WTC11 (cell line): ENCODE results near the gene PAN2. TPM values are rescaled to one million over a fixed set of nuclear protein-coding genes. Genes with fewer than 3 reads are reported as not detected.

Experiments used
- ATAC-seq: fragments of 200-7000 bp; cut with Tn5 transposase; 2 replicates; pipeline ENCODE4 v1.10.0; 2021; ENCODE audit warnings: mild to moderate bottlenecking, moderate library complexity
- CTCF ChIA-PET: fragments of 300-600 bp; sonication (Branson Sonifier 250); formaldehyde crosslinking; loops from one replicate; lab custom pipeline; 2021; ENCODE audit warnings: antibody characterized with exemption; lab: Charles Lee
- POLR2A ChIA-PET: fragments of 350-600 bp; sonication (Branson Sonifier 250); formaldehyde crosslinking; loops from one replicate; lab custom pipeline; 2021; ENCODE audit warnings: antibody characterized with exemption; lab: Charles Lee
- DNase-seq: peaks from one replicate; pipeline ENCODE4 v3.0.0; 2021; ENCODE audit warnings: low spot score
- H3K27ac Mint-ChIP-seq: 2 replicates; pipeline ENCODE4 v1.8.0; 2021; ENCODE audit warnings: mixed read lengths
- H3K27me3 Mint-ChIP-seq: 2 replicates; pipeline ENCODE4 v1.8.0; 2021; ENCODE audit warnings: low read depth, mild to moderate bottlenecking, moderate library complexity, mixed read lengths
- H3K36me3 Mint-ChIP-seq: 2 replicates; pipeline ENCODE4 v1.8.0; 2021; ENCODE audit warnings: mixed read lengths
- H3K4me1 Mint-ChIP-seq: 2 replicates; pipeline ENCODE4 v1.8.0; 2022; ENCODE audit warnings: mixed read lengths
- H3K4me3 Mint-ChIP-seq: 2 replicates; pipeline ENCODE4 v1.8.0; 2021; ENCODE audit warnings: mild to moderate bottlenecking, moderate library complexity, mixed read lengths
- H3K9me3 Mint-ChIP-seq: 2 replicates; pipeline ENCODE4 v1.8.0; 2021; ENCODE audit warnings: mixed read lengths
- IRF2 ChIP-seq: sonication (generic); formaldehyde crosslinking; IDR thresholded peaks from 2 replicates; pipeline ENCODE4 v1.8.0; 2022; ENCODE audit warnings: low read depth, missing genetic modification reagents, borderline replicate concordance
- MYBL2 ChIP-seq: sonication (generic); formaldehyde crosslinking; IDR thresholded peaks from 2 replicates; pipeline ENCODE4 v1.8.1; 2023; ENCODE audit warnings: mild to moderate bottlenecking, moderate library complexity, missing genetic modification reagents
- RORB ChIP-seq: fragments of 250-450 bp; sonication (Bioruptor Pico); IDR thresholded peaks from 2 replicates; pipeline ENCODE4 v1.9.0; 2021; ENCODE audit warnings: mild to moderate bottlenecking
- total RNA-seq: library from RNA; stranded (reverse); gene quantifications from 3 replicates; pipeline ENCODE4 v1.2.3, GENCODE V29; 2021
- TF ChIP-seq, protein P1 (sequence below): sonication (generic); formaldehyde crosslinking; IDR thresholded peaks from 2 replicates; pipeline ENCODE4 v1.8.1; 2023; ENCODE audit warnings: mild to moderate bottlenecking, missing genetic modification reagents
- TF ChIP-seq, protein P2 (sequence below): fragments of 250-450 bp; sonication (Bioruptor Pico); IDR thresholded peaks from 2 replicates; pipeline ENCODE4 v1.9.0; 2021; ENCODE audit warnings: mild to moderate bottlenecking
- TF ChIP-seq, protein P3 (sequence below): sonication (generic); formaldehyde crosslinking; IDR thresholded peaks from 2 replicates; pipeline ENCODE4 v1.8.0; 2023; ENCODE audit warnings: mild to moderate bottlenecking, missing genetic modification reagents
- TF ChIP-seq, protein P4 (sequence below): fragments of 250-450 bp; sonication (Bioruptor Pico); IDR thresholded peaks from 2 replicates; pipeline ENCODE4 v1.8.0; 2021; ENCODE audit warnings: mild to moderate bottlenecking
- TF ChIP-seq, protein P5 (sequence below): sonication (generic); formaldehyde crosslinking; IDR thresholded peaks from 2 replicates; pipeline ENCODE4 v1.8.0; 2022; ENCODE audit warnings: mild to moderate bottlenecking, missing genetic modification reagents
- TF ChIP-seq, protein P6 (sequence below): sonication (generic); formaldehyde crosslinking; IDR thresholded peaks from 2 replicates; pipeline ENCODE4 v1.8.1; 2023; ENCODE audit warnings: mild to moderate bottlenecking, missing genetic modification reagents, borderline replicate concordance
- TF ChIP-seq, protein P7 (sequence below): sonication (generic); formaldehyde crosslinking; IDR thresholded peaks from 2 replicates; pipeline ENCODE4 v1.8.0; 2022; ENCODE audit warnings: mild to moderate bottlenecking, missing genetic modification reagents

Gene PAN2
- total RNA-seq, 1 experiment from 2014 or later: 46.7 TPM

DNA sequence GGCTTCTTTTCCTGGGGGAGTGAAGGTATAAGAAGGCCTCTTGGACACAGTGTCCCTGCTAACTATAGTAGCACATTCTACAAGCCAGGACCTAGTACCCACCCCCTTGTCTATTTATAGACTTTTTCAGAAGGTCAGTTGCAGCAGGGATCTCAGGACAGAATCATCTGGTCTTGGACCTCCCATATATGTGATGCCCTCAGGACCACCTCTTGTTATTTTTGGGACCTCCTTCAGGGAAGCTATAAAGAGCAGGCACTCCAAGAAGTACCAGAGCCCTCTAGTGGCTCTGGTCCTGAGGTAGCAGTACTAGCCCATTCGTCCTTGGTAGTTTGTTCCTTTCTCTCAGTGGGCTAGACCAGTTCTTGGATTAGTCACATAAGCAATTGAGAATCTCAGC lies 62.8 kb downstream of the PAN2 start:
- H3K27ac Mint-ChIP-seq: no peak overlapping the region; the same call in 1 of the 2 replicates
- ChIA-PET POLR2A (no interaction called here), CTCF (interaction anchor here (0.6 to 1.2 kb wide), 7 partner anchors 13 to 193 kb away, joined by 3 to 10 read pairs (median 4); partner anchors contain the start of genes ANKRD52, CNPY2, IL23A and SMARCC2)
- TF ChIP-seq, protein P1, sequence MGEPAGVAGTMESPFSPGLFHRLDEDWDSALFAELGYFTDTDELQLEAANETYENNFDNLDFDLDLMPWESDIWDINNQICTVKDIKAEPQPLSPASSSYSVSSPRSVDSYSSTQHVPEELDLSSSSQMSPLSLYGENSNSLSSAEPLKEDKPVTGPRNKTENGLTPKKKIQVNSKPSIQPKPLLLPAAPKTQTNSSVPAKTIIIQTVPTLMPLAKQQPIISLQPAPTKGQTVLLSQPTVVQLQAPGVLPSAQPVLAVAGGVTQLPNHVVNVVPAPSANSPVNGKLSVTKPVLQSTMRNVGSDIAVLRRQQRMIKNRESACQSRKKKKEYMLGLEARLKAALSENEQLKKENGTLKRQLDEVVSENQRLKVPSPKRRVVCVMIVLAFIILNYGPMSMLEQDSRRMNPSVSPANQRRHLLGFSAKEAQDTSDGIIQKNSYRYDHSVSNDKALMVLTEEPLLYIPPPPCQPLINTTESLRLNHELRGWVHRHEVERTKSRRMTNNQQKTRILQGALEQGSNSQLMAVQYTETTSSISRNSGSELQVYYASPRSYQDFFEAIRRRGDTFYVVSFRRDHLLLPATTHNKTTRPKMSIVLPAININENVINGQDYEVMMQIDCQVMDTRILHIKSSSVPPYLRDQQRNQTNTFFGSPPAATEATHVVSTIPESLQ (CRISPR knock-in tag): no peak
- TF ChIP-seq, protein P2, sequence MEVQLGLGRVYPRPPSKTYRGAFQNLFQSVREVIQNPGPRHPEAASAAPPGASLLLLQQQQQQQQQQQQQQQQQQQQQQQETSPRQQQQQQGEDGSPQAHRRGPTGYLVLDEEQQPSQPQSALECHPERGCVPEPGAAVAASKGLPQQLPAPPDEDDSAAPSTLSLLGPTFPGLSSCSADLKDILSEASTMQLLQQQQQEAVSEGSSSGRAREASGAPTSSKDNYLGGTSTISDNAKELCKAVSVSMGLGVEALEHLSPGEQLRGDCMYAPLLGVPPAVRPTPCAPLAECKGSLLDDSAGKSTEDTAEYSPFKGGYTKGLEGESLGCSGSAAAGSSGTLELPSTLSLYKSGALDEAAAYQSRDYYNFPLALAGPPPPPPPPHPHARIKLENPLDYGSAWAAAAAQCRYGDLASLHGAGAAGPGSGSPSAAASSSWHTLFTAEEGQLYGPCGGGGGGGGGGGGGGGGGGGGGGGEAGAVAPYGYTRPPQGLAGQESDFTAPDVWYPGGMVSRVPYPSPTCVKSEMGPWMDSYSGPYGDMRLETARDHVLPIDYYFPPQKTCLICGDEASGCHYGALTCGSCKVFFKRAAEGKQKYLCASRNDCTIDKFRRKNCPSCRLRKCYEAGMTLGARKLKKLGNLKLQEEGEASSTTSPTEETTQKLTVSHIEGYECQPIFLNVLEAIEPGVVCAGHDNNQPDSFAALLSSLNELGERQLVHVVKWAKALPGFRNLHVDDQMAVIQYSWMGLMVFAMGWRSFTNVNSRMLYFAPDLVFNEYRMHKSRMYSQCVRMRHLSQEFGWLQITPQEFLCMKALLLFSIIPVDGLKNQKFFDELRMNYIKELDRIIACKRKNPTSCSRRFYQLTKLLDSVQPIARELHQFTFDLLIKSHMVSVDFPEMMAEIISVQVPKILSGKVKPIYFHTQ (CRISPR knock-in tag): no peak
- TF ChIP-seq, protein P3, sequence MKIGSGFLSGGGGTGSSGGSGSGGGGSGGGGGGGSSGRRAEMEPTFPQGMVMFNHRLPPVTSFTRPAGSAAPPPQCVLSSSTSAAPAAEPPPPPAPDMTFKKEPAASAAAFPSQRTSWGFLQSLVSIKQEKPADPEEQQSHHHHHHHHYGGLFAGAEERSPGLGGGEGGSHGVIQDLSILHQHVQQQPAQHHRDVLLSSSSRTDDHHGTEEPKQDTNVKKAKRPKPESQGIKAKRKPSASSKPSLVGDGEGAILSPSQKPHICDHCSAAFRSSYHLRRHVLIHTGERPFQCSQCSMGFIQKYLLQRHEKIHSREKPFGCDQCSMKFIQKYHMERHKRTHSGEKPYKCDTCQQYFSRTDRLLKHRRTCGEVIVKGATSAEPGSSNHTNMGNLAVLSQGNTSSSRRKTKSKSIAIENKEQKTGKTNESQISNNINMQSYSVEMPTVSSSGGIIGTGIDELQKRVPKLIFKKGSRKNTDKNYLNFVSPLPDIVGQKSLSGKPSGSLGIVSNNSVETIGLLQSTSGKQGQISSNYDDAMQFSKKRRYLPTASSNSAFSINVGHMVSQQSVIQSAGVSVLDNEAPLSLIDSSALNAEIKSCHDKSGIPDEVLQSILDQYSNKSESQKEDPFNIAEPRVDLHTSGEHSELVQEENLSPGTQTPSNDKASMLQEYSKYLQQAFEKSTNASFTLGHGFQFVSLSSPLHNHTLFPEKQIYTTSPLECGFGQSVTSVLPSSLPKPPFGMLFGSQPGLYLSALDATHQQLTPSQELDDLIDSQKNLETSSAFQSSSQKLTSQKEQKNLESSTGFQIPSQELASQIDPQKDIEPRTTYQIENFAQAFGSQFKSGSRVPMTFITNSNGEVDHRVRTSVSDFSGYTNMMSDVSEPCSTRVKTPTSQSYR (CRISPR knock-in tag): no peak
- TF ChIP-seq, protein P4, sequence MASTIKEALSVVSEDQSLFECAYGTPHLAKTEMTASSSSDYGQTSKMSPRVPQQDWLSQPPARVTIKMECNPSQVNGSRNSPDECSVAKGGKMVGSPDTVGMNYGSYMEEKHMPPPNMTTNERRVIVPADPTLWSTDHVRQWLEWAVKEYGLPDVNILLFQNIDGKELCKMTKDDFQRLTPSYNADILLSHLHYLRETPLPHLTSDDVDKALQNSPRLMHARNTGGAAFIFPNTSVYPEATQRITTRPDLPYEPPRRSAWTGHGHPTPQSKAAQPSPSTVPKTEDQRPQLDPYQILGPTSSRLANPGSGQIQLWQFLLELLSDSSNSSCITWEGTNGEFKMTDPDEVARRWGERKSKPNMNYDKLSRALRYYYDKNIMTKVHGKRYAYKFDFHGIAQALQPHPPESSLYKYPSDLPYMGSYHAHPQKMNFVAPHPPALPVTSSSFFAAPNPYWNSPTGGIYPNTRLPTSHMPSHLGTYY (CRISPR knock-in tag): no peak
- TF ChIP-seq RORB (CRISPR knock-in tag): no peak
- H3K9me3 Mint-ChIP-seq: no peaks in the 10 kb centered on the region
- H3K4me1 Mint-ChIP-seq: peaks cover 11% of the 10 kb centered on the region
- peak; percentile 24 for ATAC-seq
- H3K27me3 Mint-ChIP-seq: no peaks in the 10 kb centered on the region
- no peak overlapping the region for H3K4me3 Mint-ChIP-seq
- peaks cover 52% of the 10 kb centered on the region for H3K36me3 Mint-ChIP-seq
- DNase-seq: no peak

DNA sequence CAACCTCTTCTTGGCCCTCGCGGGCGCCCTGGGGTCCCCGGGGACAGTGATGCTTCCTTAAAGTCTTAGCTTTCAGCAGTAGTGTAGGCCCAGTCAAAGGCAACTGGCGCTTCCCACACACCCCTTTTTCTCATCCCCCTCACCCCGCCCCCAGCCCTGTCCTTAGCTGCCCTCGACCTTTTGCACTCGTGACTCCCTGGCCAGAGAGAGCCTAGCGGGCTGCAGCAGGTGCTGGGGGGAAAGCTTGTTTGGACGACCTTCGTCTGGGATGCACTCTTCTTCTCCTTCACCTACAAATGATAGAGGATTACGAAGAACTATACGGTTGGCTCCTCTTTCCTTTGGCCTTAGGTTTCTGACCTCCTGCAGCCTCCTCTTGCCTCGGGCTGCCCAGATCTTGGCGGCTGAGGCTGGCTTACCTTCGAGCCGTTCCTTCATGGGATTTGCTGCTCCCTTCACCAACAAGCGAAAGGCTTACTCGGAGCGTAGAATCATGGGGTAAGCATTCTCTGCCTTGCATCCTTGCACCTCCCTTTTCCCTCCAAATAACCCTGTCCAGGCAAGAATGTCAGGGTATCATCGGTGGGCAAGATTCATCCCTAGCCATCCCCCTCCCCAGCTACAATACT lies 66.2 kb downstream of the PAN2 start:
- Mint-ChIP-seq H3K36me3 (peaks cover 27% of the 10 kb centered on the region), H3K9me3 (no peaks in the 10 kb centered on the region), H3K4me1 (peaks cover 14% of the 10 kb centered on the region), H3K4me3 (peak overlapping the region; percentile 84), H3K27ac (0 out of 2 replicates have a peak overlapping the region, but pooled peaks have one; percentile 54), H3K27me3 (no peaks in the 10 kb centered on the region)
- CTCF ChIA-PET: interaction anchor here (0.8 to 3.9 kb wide), 21 partner anchors 8 to 367 kb away, joined by 3 to 66 read pairs (median 5); partner anchors contain the start of genes ANKRD52, CNPY2, ESYT1 and GLS2
- POLR2A ChIA-PET: interaction anchor here (0.8 to 2.4 kb wide), 9 partner anchors 9 to 181 kb away, joined by 3 to 13 read pairs (median 3); partner anchors contain the start of genes ANKRD52, RNF41, SMARCC2 and STAT2
- peak; percentile 9 for ATAC-seq
- peak; percentile 28 for DNase-seq
- TF ChIP-seq, protein P5, sequence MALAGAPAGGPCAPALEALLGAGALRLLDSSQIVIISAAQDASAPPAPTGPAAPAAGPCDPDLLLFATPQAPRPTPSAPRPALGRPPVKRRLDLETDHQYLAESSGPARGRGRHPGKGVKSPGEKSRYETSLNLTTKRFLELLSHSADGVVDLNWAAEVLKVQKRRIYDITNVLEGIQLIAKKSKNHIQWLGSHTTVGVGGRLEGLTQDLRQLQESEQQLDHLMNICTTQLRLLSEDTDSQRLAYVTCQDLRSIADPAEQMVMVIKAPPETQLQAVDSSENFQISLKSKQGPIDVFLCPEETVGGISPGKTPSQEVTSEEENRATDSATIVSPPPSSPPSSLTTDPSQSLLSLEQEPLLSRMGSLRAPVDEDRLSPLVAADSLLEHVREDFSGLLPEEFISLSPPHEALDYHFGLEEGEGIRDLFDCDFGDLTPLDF: no peak
- TF ChIP-seq IRF2 (CRISPR knock-in tag): no peak
- TF ChIP-seq MYBL2 (CRISPR knock-in tag): no peak
- TF ChIP-seq, protein P6, sequence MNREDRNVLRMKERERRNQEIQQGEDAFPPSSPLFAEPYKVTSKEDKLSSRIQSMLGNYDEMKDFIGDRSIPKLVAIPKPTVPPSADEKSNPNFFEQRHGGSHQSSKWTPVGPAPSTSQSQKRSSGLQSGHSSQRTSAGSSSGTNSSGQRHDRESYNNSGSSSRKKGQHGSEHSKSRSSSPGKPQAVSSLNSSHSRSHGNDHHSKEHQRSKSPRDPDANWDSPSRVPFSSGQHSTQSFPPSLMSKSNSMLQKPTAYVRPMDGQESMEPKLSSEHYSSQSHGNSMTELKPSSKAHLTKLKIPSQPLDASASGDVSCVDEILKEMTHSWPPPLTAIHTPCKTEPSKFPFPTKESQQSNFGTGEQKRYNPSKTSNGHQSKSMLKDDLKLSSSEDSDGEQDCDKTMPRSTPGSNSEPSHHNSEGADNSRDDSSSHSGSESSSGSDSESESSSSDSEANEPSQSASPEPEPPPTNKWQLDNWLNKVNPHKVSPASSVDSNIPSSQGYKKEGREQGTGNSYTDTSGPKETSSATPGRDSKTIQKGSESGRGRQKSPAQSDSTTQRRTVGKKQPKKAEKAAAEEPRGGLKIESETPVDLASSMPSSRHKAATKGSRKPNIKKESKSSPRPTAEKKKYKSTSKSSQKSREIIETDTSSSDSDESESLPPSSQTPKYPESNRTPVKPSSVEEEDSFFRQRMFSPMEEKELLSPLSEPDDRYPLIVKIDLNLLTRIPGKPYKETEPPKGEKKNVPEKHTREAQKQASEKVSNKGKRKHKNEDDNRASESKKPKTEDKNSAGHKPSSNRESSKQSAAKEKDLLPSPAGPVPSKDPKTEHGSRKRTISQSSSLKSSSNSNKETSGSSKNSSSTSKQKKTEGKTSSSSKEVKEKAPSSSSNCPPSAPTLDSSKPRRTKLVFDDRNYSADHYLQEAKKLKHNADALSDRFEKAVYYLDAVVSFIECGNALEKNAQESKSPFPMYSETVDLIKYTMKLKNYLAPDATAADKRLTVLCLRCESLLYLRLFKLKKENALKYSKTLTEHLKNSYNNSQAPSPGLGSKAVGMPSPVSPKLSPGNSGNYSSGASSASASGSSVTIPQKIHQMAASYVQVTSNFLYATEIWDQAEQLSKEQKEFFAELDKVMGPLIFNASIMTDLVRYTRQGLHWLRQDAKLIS (CRISPR knock-in tag): no peak
- TF ChIP-seq, protein P7, sequence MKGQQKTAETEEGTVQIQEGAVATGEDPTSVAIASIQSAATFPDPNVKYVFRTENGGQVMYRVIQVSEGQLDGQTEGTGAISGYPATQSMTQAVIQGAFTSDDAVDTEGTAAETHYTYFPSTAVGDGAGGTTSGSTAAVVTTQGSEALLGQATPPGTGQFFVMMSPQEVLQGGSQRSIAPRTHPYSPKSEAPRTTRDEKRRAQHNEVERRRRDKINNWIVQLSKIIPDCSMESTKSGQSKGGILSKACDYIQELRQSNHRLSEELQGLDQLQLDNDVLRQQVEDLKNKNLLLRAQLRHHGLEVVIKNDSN (CRISPR knock-in tag): no peak
